ENCODE data around the gene ZBTB8B.

The ZBTB8B gene

DNA sequence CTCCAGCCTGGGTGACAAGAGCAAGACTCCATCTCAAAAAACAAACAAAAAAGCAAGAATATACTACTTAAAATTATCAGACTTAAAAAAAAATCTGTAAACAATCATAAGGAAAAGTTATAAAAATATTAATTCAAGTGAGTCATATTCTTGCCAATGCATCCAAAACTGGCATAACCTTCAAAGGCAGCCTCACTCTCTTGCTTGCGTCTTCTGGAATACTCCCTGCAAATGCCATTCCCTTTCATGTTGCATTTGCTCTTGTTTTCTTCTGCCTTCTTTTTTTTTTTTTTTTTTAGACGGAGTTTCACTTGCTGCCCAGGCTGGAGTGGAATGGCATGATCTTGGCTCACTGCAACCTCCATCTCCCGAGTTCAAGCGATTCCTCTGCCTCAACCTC, 42.1 kb downstream of the ZBTB8B start:
- DNase-seq (ENCODE audit: low spot score), result no peak

GRCh38 chr1:32508761-32509160, 43.9 kb downstream of the ZBTB8B start:
- DNase-seq (ENCODE audit: low spot score), result no peak

GRCh38 chr1:32509939-32510338, 45.1 kb downstream of the ZBTB8B start:
- DNase-seq (ENCODE audit: low spot score), result no peak
